Retinal pigment epithelial cell (primary cell): ENCODE results near the gene GAST.
"Not testable (repeated sequence)": the region's sequence is repeated elsewhere in the genome, so short reads cannot be mapped to it uniquely, and the experiment has no call there.

Experiments used
- DNase-seq: peaks from one replicate; pipeline ENCODE4 v3.0.0-alpha.2; 2010; ENCODE audit warnings: low read depth
- H3K4me3 ChIP-seq: 2 replicates; pipeline ENCODE4 v1.5.1; 2011; ENCODE audit warnings: mild to moderate bottlenecking, low read length, control low read depth, moderate library complexity
- CTCF ChIP-seq: conservative IDR thresholded peaks from 2 replicates; pipeline ENCODE4 v1.5.1; 2011; ENCODE audit warnings: low read depth, low read length, control low read depth, inconsistent platforms

Gene GAST

GRCh38 chr17:41684035-41684434 lies 28.1 kb upstream of the GAST start:
- H3K4me3 ChIP-seq = no peak overlapping the region
- DNase-seq = no peak
- no peak for TF ChIP-seq CTCF

DNA sequence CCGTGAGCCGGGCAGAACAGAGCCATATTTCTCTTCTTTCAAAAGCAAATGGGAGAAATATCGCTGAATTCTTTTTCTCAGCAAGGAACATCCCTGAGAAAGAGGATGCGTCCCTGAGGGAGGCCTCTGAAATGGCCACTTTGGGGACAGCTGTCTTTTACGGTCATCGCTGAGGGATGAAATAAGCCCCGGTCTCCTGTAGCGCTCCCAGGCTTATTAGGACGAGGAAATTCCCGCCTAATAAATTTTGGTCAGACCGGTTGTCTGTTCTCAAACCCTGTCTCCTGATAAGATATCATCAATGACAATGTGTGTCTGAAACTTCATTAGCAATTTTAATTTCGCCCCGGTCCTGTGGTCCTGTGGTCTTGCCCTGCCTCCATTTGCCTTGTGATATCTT lies 26.4 kb upstream of the GAST start:
- not testable (repeated sequence) for H3K4me3 ChIP-seq, DNase-seq

DNA sequence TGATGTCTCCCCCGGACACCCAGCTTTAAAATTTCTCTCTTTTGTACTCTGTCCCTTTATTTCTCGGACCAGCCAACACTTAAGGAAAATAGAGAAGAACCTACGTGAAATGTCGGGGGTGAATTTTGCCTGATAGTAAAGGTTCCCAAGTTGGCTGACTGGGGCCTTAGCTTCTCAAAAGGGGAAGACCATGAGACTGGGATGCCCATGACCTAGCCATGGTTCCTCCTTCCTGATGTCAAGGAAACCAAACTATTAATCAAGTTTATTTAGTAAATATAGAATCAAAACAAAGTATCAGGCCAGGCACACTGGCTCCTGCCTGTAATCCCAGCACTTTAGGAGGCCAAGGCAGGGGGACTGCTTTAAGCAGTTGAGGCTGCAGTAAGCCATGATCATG lies 25.9 kb upstream of the GAST start:
- no peak for TF ChIP-seq CTCF
- no peak overlapping the region for H3K4me3 ChIP-seq
- DNase-seq = no peak

DNA sequence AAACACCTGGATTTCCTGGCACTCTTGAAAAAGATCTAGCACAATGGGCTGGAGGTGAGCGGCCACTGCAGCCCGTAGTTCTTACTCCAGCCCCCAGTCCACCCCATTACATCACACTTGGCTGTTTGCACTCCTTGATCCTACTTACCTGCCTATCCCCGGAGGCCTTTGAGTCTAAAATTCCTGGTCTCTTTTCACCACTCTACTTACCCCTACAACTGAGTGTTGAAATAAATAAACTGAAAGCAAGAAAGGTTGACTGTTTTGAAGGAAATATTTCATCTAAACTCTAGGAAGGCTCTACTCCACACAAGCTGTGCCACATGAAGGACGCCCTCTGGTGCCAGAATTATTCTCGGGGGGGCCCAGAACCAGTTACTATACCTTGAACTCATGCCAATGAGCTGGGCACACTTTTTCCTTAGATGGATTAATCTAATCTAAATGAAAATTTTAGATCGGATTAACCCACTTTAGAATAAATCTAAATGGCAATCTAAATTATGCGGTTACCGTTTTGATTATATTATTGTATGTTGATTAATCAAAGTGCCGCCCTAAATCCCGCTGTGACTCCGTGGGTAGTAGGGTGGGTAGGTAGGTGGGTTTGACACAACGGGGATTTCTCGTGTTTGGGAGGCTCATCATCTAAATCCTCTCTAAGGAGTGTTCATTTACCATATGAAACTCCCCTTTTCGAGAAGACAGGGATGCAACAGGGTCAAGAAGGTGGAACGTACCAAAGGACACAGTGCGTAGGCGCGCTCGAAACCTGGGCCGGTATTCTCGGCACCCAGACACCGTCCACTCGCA lies 24.1 kb upstream of the GAST start:
- peak overlapping the region; percentile 80 for H3K4me3 ChIP-seq
- no peak for DNase-seq
- peak; percentile 42 for TF ChIP-seq CTCF

DNA sequence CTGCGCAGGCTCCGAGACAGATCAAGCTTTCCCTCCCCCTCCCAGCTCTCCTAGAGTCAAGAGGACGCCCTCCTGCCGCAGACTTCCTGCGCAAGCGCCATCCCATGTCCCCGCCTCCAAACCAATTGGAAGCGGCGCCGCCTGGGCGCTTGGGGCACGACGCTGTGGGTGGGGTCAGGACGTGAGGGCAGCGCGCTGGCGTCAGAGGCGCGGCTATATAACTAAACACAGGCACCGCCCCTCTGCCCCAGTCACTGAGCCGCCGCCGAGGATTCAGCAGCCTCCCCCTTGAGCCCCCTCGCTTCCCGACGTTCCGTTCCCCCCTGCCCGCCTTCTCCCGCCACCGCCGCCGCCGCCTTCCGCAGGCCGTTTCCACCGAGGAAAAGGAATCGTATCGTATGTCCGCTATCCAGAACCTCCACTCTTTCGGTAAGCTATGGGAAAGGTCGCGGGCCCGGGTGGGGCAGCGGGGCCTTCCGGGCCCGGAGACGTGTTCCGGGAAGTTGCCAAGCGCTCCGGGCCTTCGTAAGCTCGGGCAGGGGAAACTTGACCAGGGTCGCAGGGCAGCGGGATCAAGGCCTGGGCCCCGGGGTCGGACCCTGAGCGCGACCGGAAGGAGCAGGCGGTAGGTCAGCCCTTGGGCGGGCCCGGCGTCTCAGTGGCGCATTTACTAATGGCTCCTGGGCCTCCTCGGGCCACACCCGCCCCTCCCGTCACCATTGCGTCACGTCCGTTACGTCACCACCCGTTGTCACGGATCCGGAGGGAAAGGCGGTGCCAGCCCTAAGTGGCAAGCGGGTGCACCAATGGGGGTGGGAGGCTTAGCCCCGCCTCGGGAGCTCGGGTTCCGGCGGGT lies 23.3 kb upstream of the GAST start, which contains the start of gene EIF1:
Gene EIF1 (plus strand): TSS at position 245 of the 856 bp plus-strand sequence. CDS start 154 bp downstream, at position 399.
- DNase-seq = peak; percentile 98
- TF ChIP-seq CTCF = no peak
- peak within 1 kb of the TSS; percentile 80 for H3K4me3 ChIP-seq

GRCh38 chr17:41689497-41690299 lies 22.4 kb upstream of the GAST start:
- H3K4me3 ChIP-seq = peak overlapping the region; percentile 80
- peak; percentile 72 for TF ChIP-seq CTCF
- DNase-seq = no peak

DNA sequence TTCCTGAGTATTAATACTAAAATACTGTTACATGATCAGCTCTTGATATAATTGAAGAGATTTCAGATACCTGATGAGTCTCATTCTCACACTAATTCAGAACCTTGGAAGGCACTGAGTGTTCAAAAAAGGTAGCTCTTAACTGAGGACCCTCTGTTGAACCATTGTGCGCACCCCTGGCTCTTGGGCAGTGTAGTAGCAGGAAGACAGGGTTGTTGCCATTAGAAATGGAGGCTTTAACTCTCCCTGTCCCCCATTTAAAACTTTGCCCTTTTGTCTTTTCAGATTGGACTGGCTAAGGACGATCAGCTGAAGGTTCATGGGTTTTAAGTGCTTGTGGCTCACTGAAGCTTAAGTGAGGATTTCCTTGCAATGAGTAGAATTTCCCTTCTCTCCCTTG lies 21.6 kb upstream of the GAST start:
- no peak for DNase-seq
- peak overlapping the region; percentile 80 for H3K4me3 ChIP-seq
- no peak for TF ChIP-seq CTCF
